Dendritic cell treated with granulocyte-macrophage colony-stimulating factor and Interleukin-4, amounts not matched to agents 40 ng/mL and 50 ng/mL, for 4 days (primary cell): ENCODE measurements around the gene ARRB1.

Experiments used
- H3K27ac Mint-ChIP-seq: one replicate; pipeline ENCODE4 v1.8.0; 2022; ENCODE audit warnings: mild to moderate bottlenecking, mixed read lengths
- H3K27me3 Mint-ChIP-seq: one replicate; pipeline ENCODE4 v1.8.0; 2022; ENCODE audit warnings: mild to moderate bottlenecking, mixed read lengths
- H3K36me3 Mint-ChIP-seq: one replicate; pipeline ENCODE4 v1.8.0; 2022; ENCODE audit warnings: low read depth, mixed read lengths
- H3K4me1 Mint-ChIP-seq: one replicate; pipeline ENCODE4 v1.8.0; 2022; ENCODE audit warnings: low read depth, mixed read lengths
- H3K4me3 Mint-ChIP-seq: one replicate; pipeline ENCODE4 v1.8.0; 2022; ENCODE audit warnings: mild to moderate bottlenecking, moderate library complexity, mixed read lengths
- H3K9me3 Mint-ChIP-seq: one replicate; pipeline ENCODE4 v1.8.0; 2022; ENCODE audit warnings: mixed read lengths
- intact Hi-C: fragments of 100-400 bp; cut with micrococcal nuclease; formaldehyde crosslinking; loops from one replicate; pipeline ENCODE4 v1.15.0; 2022

The ARRB1 gene

DNA sequence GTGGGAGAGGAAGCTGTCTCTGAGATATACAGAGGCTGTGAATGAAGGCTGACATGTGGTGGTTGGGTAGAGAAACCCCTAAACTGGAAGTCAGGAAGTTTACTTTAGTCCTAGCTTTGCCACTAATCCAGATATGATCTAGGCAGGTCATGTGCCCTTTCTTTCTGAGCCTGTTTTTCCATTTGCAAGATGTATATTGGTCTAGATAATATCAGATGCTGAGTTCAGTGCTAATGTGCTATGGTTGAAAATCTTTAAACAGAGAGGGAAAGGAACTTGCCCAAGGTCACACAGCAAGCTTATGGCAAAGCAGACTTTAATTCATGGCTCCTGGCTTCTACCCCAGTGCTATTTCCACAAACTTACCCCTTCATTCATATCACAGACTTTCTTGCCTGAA lies 136.6 kb downstream of the ARRB1 start:
- no peak overlapping the region for H3K27ac Mint-ChIP-seq
- no peaks in the 10 kb centered on the region for H3K36me3 Mint-ChIP-seq
- H3K4me1 Mint-ChIP-seq: no peaks in the 10 kb centered on the region
- intact Hi-C loops: loop anchor here (1.0 kb wide), 1 partner anchor 19 kb away; no protein-coding TSS in a partner anchor
- H3K27me3 Mint-ChIP-seq: peaks cover 36% of the 10 kb centered on the region
- no peak overlapping the region for H3K4me3 Mint-ChIP-seq
- H3K9me3 Mint-ChIP-seq: no peaks in the 10 kb centered on the region

DNA sequence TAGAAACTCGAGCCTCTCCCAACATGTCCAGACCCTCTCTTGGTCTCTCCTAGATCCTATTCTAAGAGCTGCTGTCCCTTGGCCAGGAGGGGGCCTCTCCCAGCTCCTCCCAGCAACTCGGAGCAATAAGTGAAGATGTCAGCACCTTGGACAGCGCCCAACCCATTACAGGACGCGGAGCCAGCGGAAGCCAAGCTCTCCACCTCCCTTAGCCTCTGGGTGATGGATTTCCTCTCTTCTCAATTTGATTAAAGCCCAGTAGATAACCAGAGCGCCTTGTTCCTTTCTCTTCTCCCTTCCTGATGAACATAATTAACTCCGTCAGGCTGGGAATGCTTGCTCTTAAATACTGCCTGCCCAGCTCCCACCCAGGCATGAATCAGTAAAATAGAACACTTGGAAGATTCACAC lies 137.0 kb downstream of the ARRB1 start:
- Mint-ChIP-seq H3K9me3 (no peaks in the 10 kb centered on the region), H3K4me3 (no peak overlapping the region)
- intact Hi-C loops: loop anchor here (1.0 kb wide), 1 partner anchor 20 kb away; no protein-coding TSS in a partner anchor

More for the DNA sequence above, 137.0 kb downstream of the ARRB1 start:
- H3K27me3 Mint-ChIP-seq: peaks cover 33% of the 10 kb centered on the region
- no peaks in the 10 kb centered on the region for H3K36me3 Mint-ChIP-seq
- H3K27ac Mint-ChIP-seq: no peak overlapping the region
- H3K4me1 Mint-ChIP-seq: no peaks in the 10 kb centered on the region
